ENCODE measurements around the gene LMX1B. TPM values are rescaled to one million over a fixed set of nuclear protein-coding genes. Genes with fewer than 3 reads are reported as not detected.

The LMX1B gene
- polyA plus RNA-seq, 1 experiment = not detected

- TF ChIP-seq CTCF (IDR thresholded peaks at IDR 0.05; ENCODE audit: low read depth, low read length) = no peak
- H3K9me3 ChIP-seq (ENCODE audit: control insufficient read depth, insufficient read depth, low read length) = peaks cover 4% of the 10 kb centered on the region; the same call in 1 of the 2 replicates
- peaks cover 71% of the 10 kb centered on the region for H3K27me3 ChIP-seq (ENCODE audit: control insufficient read depth, insufficient read depth, low read length)
- H3K27ac ChIP-seq (ENCODE audit: low read depth, low read length) = no peak overlapping the region
- ChIA-PET CTCF (interaction anchor here (1.0 kb wide), 1 partner anchor 171 kb away, joined by 9 read pairs; no protein-coding TSS in a partner anchor), POLR2A (no interaction called here)
- no peak for DNase-seq (ENCODE audit: low read depth, low spot score)
- H3K4me3 ChIP-seq (ENCODE audit: low read depth, low read length) = no peak overlapping the region
Measured at GRCh38 chr9:126611193-126611591, 2.5 kb upstream of the LMX1B start.

- no peak overlapping the region for H3K27ac ChIP-seq (ENCODE audit: low read depth, low read length)
- POLR2A ChIA-PET = no interaction called here
- no peak for DNase-seq (ENCODE audit: low read depth, low spot score)
- no peak overlapping the region for H3K4me3 ChIP-seq (ENCODE audit: low read depth, low read length)
- peaks cover 71% of the 10 kb centered on the region for H3K27me3 ChIP-seq (ENCODE audit: control insufficient read depth, insufficient read depth, low read length)
- peaks cover 4% of the 10 kb centered on the region; the same call in 1 of the 2 replicates for H3K9me3 ChIP-seq (ENCODE audit: control insufficient read depth, insufficient read depth, low read length)
- CTCF ChIA-PET = interaction anchor here (1.0 kb wide), 1 partner anchor 170 kb away, joined by 9 read pairs; no protein-coding TSS in a partner anchor
- peak; percentile 72 for TF ChIP-seq CTCF (IDR thresholded peaks at IDR 0.05; ENCODE audit: low read depth, low read length)
Measured at GRCh38 chr9:126611592-126612325, 2.0 kb upstream of the LMX1B start.

GRCh38 chr9:126612326-126612812 is 1.4 kb upstream of the LMX1B start:
- no peak for TF ChIP-seq CTCF (IDR thresholded peaks at IDR 0.05; ENCODE audit: low read depth, low read length)
- no peak for DNase-seq (ENCODE audit: low read depth, low spot score)
- Histone ChIP-seq H3K27ac (ENCODE audit: low read depth, low read length) (no peak overlapping the region), H3K27me3 (ENCODE audit: control insufficient read depth, insufficient read depth, low read length) (peaks cover 77% of the 10 kb centered on the region), H3K4me3 (ENCODE audit: low read depth, low read length) (no peak overlapping the region), H3K9me3 (ENCODE audit: control insufficient read depth, insufficient read depth, low read length) (peaks cover 4% of the 10 kb centered on the region; the same call in 1 of the 2 replicates)
- ChIA-PET CTCF (no interaction called here), POLR2A (no interaction called here)

GRCh38 chr9:126612813-126613641 is 701 bp upstream of the LMX1B start:
- H3K9me3 ChIP-seq (ENCODE audit: control insufficient read depth, insufficient read depth, low read length) = peaks cover 4% of the 10 kb centered on the region; the same call in 1 of the 2 replicates
- CTCF ChIA-PET = interaction anchor here (1.1 kb wide), 1 partner anchor 214 kb away, joined by 3 read pairs; no protein-coding TSS in a partner anchor
- H3K27ac ChIP-seq (ENCODE audit: low read depth, low read length) = no peak overlapping the region
- peaks cover 80% of the 10 kb centered on the region for H3K27me3 ChIP-seq (ENCODE audit: control insufficient read depth, insufficient read depth, low read length)
- H3K4me3 ChIP-seq (ENCODE audit: low read depth, low read length) = no peak overlapping the region
- TF ChIP-seq CTCF (IDR thresholded peaks at IDR 0.05; ENCODE audit: low read depth, low read length) = no peak
- no peak for DNase-seq (ENCODE audit: low read depth, low spot score)
- POLR2A ChIA-PET = no interaction called here
